ENCODE data around the gene ENPP4.
"Not testable (repeated sequence)": the region's sequence is repeated elsewhere in the genome, so short reads cannot be mapped to it uniquely, and the experiment has no call there.

The ENPP4 gene, protein sequence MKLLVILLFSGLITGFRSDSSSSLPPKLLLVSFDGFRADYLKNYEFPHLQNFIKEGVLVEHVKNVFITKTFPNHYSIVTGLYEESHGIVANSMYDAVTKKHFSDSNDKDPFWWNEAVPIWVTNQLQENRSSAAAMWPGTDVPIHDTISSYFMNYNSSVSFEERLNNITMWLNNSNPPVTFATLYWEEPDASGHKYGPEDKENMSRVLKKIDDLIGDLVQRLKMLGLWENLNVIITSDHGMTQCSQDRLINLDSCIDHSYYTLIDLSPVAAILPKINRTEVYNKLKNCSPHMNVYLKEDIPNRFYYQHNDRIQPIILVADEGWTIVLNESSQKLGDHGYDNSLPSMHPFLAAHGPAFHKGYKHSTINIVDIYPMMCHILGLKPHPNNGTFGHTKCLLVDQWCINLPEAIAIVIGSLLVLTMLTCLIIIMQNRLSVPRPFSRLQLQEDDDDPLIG

DNA sequence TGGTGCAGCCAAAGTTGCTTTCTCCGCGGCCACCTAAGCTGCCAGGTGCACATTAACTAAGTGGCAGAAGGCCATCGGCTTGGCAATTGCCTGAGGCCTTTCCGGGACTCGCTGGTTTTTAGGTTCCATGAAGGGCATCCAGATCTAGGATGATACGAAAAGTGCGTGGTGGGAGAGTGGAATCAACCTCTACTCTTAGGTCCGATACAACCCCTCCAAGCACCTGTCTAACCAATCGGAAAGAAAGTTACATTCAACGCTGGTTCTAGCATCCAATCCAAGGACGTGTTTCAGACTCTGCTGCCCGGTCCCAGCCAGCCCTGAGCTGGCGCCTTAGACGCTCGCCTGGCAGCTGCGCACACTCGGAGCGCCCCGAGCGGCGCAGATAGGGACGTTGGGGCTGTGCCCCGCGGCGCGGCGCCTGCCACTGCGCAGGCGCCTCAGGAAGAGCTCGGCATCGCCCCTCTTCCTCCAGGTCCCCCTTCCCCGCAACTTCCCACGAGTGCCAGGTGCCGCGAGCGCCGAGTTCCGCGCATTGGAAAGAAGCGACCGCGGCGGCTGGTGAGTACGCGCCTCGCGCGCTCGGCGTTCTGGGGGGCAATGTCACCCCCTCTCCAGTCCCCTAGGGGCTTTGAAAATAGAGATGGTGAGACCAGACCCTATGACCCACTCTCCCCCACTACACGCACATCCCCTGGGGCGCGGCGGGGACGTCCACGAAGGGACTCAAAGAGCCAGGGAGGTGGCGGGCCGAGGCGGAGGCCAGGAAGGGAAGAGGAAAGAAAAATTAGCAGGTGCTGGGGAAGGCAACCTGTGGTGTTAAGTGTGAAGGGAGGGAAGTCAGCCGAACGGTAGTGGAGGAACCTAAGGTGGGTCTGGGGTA is at the start of gene ENPP4:
Gene ENPP4 (plus strand): TSS at position 361 of the 883 bp plus-strand sequence. CDS start 9,595 bp downstream, outside the sequence.
- TF ChIP-seq ZFP30 (CRISPR knock-in tag; IDR thresholded peaks at IDR 0.05), result no peak
- TF ChIP-seq ZFP3 (CRISPR knock-in tag; IDR thresholded peaks at IDR 0.05), result no peak
- TF ChIP-seq TOX (CRISPR knock-in tag; IDR thresholded peaks at IDR 0.05; ENCODE audit: borderline replicate concordance), result no peak
- no peak for TF ChIP-seq ESRRG (CRISPR knock-in tag; IDR thresholded peaks at IDR 0.05)
- no peak for TF ChIP-seq BACH2 (CRISPR knock-in tag; IDR thresholded peaks at IDR 0.05; ENCODE audit: borderline replicate concordance)
- no peak for TF ChIP-seq ARNTL (CRISPR knock-in tag; IDR thresholded peaks at IDR 0.05; ENCODE audit: borderline replicate concordance, low read depth)
- TF ChIP-seq ISL1 (CRISPR knock-in tag; IDR thresholded peaks at IDR 0.05), result no peak
- TF ChIP-seq ZNF70 (CRISPR knock-in tag; IDR thresholded peaks at IDR 0.05), result no peak
- no peak for TF ChIP-seq SNAI2 (CRISPR knock-in tag; IDR thresholded peaks at IDR 0.05)
- no peak for TF ChIP-seq OSR1 (CRISPR knock-in tag; IDR thresholded peaks at IDR 0.05)
- TF ChIP-seq, protein P1, sequence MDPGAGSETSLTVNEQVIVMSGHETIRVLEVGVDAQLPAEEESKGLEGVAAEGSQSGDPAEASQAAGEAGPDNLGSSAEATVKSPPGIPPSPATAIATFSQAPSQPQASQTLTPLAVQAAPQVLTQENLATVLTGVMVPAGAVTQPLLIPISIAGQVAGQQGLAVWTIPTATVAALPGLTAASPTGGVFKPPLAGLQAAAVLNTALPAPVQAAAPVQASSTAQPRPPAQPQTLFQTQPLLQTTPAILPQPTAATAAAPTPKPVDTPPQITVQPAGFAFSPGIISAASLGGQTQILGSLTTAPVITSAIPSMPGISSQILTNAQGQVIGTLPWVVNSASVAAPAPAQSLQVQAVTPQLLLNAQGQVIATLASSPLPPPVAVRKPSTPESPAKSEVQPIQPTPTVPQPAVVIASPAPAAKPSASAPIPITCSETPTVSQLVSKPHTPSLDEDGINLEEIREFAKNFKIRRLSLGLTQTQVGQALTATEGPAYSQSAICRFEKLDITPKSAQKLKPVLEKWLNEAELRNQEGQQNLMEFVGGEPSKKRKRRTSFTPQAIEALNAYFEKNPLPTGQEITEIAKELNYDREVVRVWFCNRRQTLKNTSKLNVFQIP (CRISPR knock-in tag; IDR thresholded peaks at IDR 0.05; ENCODE audit: borderline replicate concordance, low read depth), result no peak
- TF ChIP-seq ZNF565 (CRISPR knock-in tag; conservative IDR thresholded peaks at IDR 0.05; ENCODE audit: low read depth), result no peak
- no peak for TF ChIP-seq PPARA (CRISPR knock-in tag; IDR thresholded peaks at IDR 0.05; ENCODE audit: borderline replicate concordance)
- TF ChIP-seq RARB (CRISPR knock-in tag; IDR thresholded peaks at IDR 0.05), result no peak
- TF ChIP-seq, protein P2, sequence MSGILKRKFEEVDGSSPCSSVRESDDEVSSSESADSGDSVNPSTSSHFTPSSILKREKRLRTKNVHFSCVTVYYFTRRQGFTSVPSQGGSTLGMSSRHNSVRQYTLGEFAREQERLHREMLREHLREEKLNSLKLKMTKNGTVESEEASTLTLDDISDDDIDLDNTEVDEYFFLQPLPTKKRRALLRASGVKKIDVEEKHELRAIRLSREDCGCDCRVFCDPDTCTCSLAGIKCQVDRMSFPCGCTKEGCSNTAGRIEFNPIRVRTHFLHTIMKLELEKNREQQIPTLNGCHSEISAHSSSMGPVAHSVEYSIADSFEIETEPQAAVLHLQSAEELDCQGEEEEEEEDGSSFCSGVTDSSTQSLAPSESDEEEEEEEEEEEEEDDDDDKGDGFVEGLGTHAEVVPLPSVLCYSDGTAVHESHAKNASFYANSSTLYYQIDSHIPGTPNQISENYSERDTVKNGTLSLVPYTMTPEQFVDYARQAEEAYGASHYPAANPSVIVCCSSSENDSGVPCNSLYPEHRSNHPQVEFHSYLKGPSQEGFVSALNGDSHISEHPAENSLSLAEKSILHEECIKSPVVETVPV (CRISPR knock-in tag; IDR thresholded peaks at IDR 0.05), result no peak
- TF ChIP-seq TCF4 (CRISPR knock-in tag; IDR thresholded peaks at IDR 0.05; ENCODE audit: borderline replicate concordance), result no peak
- TF ChIP-seq ZC3H10 (CRISPR knock-in tag; IDR thresholded peaks at IDR 0.05), result no peak
- peak; percentile 99 for ATAC-seq

- no peak for ATAC-seq
Measured at GRCh38 chr6:46080111-46080510, 49.7 kb upstream of the ENPP4 start.

DNA sequence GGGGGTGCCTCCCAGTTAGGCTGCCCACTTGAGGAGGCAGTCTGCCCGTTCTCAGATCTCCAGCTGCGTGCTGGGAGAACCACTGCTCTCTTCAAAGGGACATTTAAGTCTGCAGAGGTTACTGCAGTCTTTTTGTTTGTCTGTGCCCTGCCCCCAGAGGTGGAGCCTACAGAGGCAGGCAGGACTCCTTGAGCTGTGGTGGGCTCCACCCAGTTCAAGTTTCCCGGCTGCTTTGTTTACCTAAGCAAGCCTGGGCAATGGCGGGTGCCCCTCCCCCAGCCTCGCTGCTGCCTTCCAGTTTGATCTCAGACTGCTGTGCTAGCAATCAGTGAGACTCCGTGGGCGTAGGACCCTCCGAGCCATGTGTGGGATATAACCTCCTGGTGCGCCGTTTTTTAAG is 44.1 kb upstream of the ENPP4 start:
- not testable (repeated sequence) for ATAC-seq

More at GRCh38 chr6:46080111-46080510, 49.7 kb upstream of the ENPP4 start:
- TF ChIP-seq ZNF70 (CRISPR knock-in tag; IDR thresholded peaks at IDR 0.05), result no peak
- TF ChIP-seq, protein P2 (CRISPR knock-in tag; IDR thresholded peaks at IDR 0.05), result no peak
- TF ChIP-seq, protein P3, sequence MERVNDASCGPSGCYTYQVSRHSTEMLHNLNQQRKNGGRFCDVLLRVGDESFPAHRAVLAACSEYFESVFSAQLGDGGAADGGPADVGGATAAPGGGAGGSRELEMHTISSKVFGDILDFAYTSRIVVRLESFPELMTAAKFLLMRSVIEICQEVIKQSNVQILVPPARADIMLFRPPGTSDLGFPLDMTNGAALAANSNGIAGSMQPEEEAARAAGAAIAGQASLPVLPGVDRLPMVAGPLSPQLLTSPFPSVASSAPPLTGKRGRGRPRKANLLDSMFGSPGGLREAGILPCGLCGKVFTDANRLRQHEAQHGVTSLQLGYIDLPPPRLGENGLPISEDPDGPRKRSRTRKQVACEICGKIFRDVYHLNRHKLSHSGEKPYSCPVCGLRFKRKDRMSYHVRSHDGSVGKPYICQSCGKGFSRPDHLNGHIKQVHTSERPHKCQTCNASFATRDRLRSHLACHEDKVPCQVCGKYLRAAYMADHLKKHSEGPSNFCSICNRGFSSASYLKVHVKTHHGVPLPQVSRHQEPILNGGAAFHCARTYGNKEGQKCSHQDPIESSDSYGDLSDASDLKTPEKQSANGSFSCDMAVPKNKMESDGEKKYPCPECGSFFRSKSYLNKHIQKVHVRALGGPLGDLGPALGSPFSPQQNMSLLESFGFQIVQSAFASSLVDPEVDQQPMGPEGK (CRISPR knock-in tag; IDR thresholded peaks at IDR 0.05; ENCODE audit: borderline replicate concordance), result no peak

Measured in SK-N-SH treated with all-trans-retinoic acid at 6 μM for 48 hours (cell line).